Activated CD4-positive, alpha-beta T cell treated with anti-CD3 and anti-CD28 coated beads, Interleukin-10, Interleukin-2, amounts not matched to agents 100 ng/mL and 50 ng/mL, durations not matched to agents 16 hours and 8 hours (primary cell): ENCODE results near the gene CD79A.
A peak's percentile ranks its signal among the peaks of the same experiment; 100 is the strongest.

Experiments
- DNase-seq: peaks from one replicate; pipeline ENCODE4 v3.0.0-alpha.2; 2020

CD79A gene

GRCh38 chr19:41876847-41877832 lies at the start of gene CD79A:
CD79A (plus strand) TSS chr19:41877279; CDS start chr19:41877305, 26 bp downstream.
- DNase-seq: no peak

GRCh38 chr19:41837981-41838708 lies 38.9 kb upstream of the CD79A start:
- no peak for DNase-seq

GRCh38 chr19:41839211-41839610 lies 37.9 kb upstream of the CD79A start:
- no peak for DNase-seq

GRCh38 chr19:41843371-41843770 lies 33.7 kb upstream of the CD79A start:
- no peak for DNase-seq

GRCh38 chr19:41844601-41845000 lies 32.5 kb upstream of the CD79A start, which contains the start of gene LYPD4:
LYPD4 (minus strand) TSS chr19:41844683; CDS start chr19:41839285, 5,398 bp downstream.
- DNase-seq: no peak

- DNase-seq: no peak
Observed at GRCh38 chr19:41845001-41845050, 32.3 kb upstream of the CD79A start, which contains the start of gene DMRTC2. DMRTC2 (plus strand) TSS chr19:41845042; CDS start chr19:41847429, 2,387 bp downstream.

- no peak for DNase-seq
Observed at GRCh38 chr19:41845051-41845590, 32.0 kb upstream of the CD79A start.

- DNase-seq: no peak
Observed at GRCh38 chr19:41847351-41848105, 29.6 kb upstream of the CD79A start.

GRCh38 chr19:41848666-41849065 lies 28.4 kb upstream of the CD79A start:
- DNase-seq: no peak

- no peak for DNase-seq
Observed at GRCh38 chr19:41849067-41849466, 28.0 kb upstream of the CD79A start.

GRCh38 chr19:41850381-41850780 lies 26.7 kb upstream of the CD79A start:
- no peak for DNase-seq

- DNase-seq: no peak
Observed at GRCh38 chr19:41851456-41851855, 25.6 kb upstream of the CD79A start.

GRCh38 chr19:41853344-41853743 lies 23.7 kb upstream of the CD79A start:
- DNase-seq: no peak

GRCh38 chr19:41853768-41854167 lies 23.3 kb upstream of the CD79A start:
- DNase-seq: no peak

- DNase-seq: no peak
Observed at GRCh38 chr19:41859213-41859617, 17.9 kb upstream of the CD79A start.

- DNase-seq: peak; percentile 99
Observed at GRCh38 chr19:41859618-41860418, 17.3 kb upstream of the CD79A start, which contains the start of gene RPS19. RPS19 (plus strand) TSS chr19:41860255; CDS start chr19:41860775, 520 bp downstream.

GRCh38 chr19:41860419-41861115 lies 16.5 kb upstream of the CD79A start:
- no peak for DNase-seq

GRCh38 chr19:41861116-41861768 lies 15.8 kb upstream of the CD79A start:
- no peak for DNase-seq

GRCh38 chr19:41861846-41862245 lies 15.2 kb upstream of the CD79A start:
- DNase-seq: no peak

- DNase-seq: no peak
Observed at GRCh38 chr19:41862445-41862986, 14.6 kb upstream of the CD79A start.
